GM21825 (cell line): Measurements from ENCODE around the gene PIEZO2.

Experiments used
- ATAC-seq: cut with Tn5 transposase; IDR thresholded peaks from one replicate; pipeline ENCODE4 v1.9.1; 2021; ENCODE audit warnings: mild to moderate bottlenecking, moderate library complexity; ENCODE audit not compliant: unreplicated experiment

Gene PIEZO2

GRCh38 chr18:10755855-10756254 is 393.5 kb downstream of the PIEZO2 start:
- ATAC-seq = no peak

DNA sequence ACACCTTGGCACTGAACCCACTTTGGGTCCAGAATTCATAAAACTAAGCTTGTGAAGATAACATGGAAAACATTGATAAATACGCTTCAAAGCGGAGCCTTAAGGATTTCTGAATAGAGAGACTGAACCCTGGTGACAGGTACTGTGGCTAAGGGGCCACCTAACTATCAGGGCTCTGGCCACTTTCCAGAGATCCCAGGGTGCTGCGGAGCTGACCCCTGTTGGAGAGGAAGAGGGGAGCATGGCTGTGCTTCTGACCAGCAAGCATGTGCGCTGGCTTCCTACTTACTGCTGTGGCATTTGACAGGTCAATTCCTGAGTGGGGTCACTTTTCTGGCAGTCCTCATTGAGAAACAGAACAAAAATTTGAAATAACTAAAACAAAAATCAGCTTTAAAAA is 395.2 kb downstream of the PIEZO2 start:
- no peak for ATAC-seq

DNA sequence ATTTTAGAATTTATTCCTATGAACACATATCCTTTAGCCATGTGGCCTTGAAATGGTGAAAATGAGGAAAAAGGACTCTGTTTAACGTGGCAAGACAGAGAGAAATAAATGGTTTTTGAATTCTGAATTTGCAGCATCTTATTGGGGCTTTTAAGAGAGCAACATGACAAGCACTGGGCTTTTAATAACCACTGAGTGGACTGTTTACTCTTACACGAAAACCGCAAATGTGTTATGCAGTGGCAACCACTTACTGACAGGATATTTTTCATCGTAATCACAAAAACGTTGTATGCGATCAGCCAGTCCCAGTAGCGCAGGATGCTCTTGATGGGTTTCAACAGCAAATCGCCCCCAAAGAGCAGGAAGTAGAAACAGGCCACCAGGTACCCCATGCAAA is 397.0 kb downstream of the PIEZO2 start:
- no peak for ATAC-seq

DNA sequence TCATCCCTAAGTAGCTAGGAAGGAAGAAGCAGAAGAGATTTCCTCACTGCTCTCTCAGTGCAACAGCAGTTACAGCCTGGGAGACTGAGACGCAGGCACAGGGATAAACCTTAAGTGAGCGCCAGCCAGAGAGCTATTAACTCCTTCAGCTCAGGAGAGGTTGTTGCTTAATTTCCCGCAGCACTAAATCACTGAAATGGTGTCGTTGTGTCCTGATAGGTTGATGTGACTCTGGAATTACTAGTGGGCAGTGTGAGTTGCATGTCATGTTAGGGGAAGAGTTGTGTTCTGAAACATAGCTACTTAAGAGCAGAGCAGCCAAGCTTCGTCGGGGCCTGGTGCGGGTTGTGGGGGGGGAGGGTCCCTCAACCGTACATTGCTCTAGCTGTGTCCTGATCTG is 397.7 kb downstream of the PIEZO2 start:
- ATAC-seq = no peak

DNA sequence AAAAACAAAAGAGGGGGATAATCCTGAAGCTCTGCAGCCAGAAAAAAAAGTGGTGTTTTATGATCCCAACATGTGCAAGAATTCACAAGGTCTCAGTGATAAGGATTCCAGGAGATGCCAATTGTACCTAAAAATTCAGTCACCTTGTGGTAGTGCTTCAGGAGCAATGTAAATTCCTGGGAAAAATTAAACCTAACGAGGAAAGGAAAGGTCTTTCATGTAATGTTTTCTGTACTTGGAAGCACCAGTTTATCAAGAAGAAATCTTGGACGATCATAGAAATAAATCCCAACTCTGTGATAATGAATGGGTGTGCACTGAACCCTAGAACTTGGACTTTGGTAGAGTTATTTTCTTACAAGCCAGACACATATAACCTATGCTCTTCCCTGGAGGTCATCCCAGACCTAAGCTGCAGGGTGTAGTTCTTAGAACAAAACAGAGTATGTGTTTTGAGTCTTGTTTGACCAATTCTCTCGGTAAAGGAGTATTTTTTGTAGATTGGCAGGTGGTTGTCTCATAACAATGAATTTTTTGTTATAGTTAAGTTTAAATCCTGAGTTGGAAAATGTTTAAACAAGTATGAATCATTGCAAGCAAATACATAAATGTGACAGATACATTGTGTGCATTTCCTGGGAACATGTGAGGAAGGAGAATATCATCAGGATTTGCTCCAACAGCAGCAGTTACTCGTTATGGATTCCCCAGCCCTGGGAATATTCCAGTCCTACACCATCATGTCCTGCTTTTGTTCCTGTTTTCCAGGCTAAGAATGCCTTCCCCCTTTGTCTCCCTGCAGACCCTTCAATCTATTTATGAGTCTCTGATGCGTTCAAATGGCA is 399.0 kb downstream of the PIEZO2 start:
- ATAC-seq = no peak

- ATAC-seq = no peak
These were observed 400.7 kb downstream of the PIEZO2 start for GRCh38 chr18:10748641-10749040.

- ATAC-seq = no peak
These were observed 403.4 kb downstream of the PIEZO2 start for GRCh38 chr18:10745971-10746370.

DNA sequence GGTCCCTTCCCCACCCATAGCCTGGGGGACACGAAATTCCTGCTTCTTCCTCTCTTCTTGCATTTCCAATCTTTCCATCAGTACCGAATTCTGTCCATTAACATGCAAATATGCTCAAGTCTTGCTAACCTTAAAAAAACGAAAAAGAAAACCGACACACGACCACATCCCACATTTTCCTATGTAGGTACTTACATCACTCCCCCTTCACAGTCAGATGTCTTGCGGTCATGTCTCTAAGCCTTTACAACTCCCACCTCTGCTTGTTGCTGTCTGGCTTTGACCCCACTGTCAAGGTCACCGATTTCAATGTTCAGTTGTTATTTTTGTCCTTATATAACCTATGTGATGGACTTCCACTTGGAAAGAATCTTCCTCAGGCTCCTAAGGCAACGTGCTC is 404.1 kb downstream of the PIEZO2 start:
- ATAC-seq = no peak

- ATAC-seq = no peak
These were observed 405.6 kb downstream of the PIEZO2 start for GRCh38 chr18:10743766-10744165.

DNA sequence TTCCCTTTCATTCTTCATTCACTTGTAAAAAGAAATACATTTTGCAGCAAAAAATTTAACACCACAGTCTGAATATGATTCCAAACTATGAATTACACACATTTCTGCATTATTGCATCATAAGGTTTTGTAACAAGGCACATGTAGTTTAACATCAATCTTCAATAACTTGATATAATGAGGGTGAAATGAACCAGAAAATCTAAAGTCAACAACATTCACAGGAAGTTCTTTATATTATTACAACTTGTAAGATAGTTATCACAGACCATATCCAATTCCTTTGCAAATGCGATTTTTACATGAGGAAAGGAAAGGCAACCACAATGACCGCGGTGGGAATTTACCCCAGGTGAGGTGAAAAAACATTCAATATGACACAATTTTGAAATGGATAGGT is 410.2 kb downstream of the PIEZO2 start:
- no peak for ATAC-seq

DNA sequence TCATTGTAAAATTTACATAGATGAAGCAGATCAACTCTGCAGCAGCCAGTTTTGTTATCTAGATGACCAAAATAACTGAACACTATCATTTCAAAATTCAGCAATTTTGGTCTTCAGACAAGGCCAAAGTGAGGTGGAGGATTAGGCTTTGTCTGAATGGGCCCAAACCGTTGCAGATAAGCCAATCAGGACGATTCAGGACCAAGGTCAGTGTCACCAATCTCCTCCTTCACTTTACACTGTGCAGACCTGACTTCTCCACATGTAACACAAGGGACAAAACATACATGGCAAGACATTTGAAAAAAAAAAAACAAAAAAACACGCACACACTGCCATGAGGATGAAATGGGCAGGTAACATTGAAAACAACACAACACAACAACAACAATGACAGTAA is 412.4 kb downstream of the PIEZO2 start:
- ATAC-seq = no peak

DNA sequence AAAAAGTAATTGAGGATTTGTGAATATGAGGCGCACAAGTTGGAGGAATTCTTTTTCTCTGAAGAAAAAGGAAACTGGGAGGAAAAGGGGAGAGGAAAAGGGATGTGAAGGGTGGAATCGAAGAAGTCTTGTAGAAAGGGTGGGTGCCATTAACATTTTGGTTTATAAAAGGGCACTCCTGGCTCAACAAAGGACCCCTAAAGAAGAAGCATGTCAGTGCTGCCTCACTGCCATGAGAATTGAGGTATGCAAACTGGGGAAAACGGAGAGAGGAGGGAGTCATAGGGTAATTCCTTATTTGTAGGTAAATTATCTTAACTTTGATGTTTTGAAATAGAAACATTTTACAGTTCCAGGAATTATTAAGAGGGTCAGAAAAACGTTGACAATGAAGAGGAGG is 416.4 kb downstream of the PIEZO2 start:
- no peak for ATAC-seq

DNA sequence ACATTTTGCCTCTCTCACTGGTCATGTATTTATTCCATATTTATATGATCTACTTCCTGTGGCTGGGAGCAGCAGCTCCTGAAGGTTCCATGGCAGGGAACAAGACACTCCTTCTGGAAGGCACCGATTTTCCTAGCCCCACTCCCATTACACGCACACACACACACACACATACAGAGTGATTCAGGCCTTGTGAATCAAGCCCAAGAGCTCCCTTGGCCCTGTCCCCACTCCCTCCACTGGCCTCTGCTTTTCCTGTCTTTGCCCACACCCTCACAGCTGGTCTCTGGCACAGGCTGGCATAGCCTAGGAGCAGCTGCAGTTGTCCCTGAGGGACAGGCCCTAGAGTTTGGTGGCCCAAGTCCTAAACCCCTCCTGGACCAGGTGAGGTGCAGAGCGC is 421.9 kb downstream of the PIEZO2 start:
- ATAC-seq = no peak

- no peak for ATAC-seq
These were observed 422.9 kb downstream of the PIEZO2 start for GRCh38 chr18:10726198-10727068.

DNA sequence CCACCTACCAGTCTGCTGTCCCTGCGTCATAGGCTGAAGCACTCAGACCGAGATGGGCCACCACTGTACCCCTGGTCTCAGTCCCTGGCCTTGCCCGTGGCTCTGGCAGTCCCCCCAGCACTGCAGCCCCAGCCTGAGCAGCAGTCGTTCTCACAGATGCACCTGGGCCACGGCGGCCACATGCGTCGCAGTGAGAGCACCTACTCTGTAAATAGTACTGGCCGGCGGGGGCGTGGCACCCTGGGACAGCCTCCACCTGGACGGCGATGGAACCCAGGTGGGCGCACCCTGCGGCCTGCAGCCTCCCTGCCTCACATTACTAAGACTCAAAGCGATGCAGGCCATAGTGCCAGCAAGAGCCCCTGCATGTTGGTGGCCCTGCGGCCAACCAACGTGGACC is 424.7 kb downstream of the PIEZO2 start:
- no peak for ATAC-seq

DNA sequence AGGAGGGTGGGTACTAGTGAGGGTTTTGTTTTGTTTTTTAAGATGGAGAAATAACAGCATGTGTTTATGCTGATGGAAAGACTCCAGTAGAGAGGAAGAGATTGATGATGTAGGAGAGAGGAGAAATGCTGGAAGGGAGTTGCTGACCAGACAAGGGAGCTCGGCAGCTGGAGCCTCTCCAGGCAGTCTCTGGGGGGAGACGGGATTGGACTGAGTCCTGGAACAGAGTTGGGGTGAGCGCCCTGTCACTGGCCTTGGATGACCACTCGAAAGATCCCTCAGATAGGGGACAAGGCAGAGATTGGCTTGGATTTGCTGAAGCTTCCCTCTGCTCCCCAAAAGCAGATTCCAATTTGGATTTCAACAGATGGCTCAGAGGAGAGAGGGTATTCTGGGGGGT is 425.9 kb downstream of the PIEZO2 start:
- ATAC-seq = no peak

DNA sequence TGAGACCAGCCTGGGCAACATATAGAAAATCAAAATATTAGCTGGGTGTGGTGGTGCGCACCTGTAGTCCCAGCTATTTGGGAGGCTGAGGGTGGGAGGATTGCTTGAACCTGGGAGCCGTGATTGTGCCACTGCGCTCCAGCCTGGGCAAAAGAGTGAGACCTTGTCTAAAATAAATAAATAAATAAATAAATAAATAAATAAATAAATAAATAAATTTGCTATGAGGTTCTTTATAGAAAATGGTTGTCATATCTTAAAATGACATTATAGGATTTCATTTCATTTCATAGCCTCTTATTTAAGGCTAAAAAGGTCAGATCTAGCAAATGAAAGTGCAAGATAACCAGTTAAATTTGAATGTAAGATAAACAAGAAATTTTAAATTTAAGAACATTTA is 430.6 kb downstream of the PIEZO2 start:
- no peak for ATAC-seq

DNA sequence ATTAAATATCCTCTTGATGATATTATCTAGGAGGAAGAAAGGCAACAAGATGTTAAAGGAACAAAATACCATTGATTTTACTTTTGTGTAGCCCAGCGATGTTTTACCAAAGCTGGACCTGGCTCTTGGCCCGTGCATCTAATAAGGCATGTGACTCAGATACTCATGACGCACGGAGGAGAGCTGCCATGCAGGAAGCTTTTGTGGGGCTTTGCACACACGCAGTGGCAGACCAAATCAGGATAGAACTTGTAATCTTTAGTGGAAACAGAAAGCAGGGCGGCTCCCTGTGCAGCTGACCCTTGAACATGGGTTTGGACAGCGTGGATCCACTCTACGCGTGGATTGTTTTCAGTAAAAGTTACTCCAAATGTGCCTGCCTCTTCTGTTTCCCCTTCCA is 433.6 kb downstream of the PIEZO2 start:
- ATAC-seq = no peak

GRCh38 chr18:10713409-10713808 is 436.0 kb downstream of the PIEZO2 start:
- no peak for ATAC-seq

DNA sequence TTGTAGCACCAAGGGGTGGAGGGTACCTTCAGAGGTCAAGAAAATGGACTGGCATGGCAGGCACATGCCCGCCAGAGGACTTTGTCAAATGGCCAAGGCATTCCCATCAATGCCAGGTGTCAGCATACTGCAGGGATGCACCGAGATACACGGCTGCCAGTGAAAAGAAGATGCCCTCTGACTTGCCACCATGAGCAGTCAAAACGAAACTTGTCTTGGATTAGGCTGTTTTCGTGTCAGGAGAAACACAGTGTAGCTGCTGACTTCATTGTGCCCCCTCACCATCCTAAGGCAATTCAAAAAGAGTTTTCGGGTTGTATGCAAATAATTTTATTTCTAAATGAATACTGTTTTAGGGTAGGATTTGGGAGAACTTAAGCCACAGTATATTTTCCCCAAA is 442.1 kb downstream of the PIEZO2 start:
- no peak for ATAC-seq

- no peak for ATAC-seq
These were observed 443.6 kb downstream of the PIEZO2 start for GRCh38 chr18:10705786-10706185.

DNA sequence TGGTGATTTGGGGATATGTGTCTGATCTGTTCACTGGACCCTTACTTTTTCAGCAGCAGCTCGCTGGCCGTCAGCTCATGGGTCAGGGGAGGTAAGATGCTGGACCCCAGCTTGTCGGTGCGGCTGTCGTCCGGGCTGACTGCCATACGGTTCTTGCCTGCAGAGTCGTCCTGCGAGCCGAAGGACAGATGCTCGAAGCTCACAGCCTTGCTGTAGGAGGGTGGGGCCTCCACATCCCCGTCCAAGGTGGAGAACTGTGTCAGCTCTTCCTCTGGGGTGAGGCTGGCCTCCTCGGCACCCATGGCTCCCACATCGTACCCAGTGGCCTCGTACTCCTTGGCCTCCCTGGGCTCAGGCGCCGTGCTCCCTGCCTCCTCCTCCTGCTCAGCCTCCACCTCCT is 444.1 kb downstream of the PIEZO2 start:
- no peak for ATAC-seq
